ENCODE results near the gene CST2.
"Not testable (repeated sequence)": the region's sequence is repeated elsewhere in the genome, so short reads cannot be mapped to it uniquely, and the experiment has no call there.

The CST2 gene, protein sequence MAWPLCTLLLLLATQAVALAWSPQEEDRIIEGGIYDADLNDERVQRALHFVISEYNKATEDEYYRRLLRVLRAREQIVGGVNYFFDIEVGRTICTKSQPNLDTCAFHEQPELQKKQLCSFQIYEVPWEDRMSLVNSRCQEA

DNA sequence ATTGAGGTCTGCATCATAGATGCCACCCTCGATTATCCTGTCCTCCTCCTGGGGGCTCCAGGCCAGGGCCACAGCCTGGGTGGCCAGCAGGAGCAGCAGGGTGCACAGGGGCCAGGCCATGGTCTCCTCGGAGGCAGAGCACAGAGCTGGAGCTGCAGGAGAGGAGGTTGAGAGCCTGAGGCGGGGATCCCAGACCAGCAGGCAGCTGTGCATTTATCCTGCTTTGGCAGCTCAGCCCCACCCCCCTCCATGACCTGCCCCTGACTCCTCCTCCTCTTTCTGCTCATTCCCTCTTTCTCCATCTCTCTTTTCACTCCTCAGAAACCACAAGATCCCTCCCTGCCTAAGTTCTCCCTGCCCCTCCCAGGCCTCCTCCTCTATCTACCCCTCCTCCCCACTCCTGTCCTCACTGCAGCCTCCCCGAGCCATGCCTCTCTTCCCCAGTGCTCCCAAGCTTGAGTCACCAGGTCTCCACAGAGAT, at the start of gene CST2:
TSS of gene CST2 (minus strand) at position 189 of the 481 bp plus-strand sequence. CDS start at position 120, 69 bp downstream.
- no peak for DNase-seq

DNA sequence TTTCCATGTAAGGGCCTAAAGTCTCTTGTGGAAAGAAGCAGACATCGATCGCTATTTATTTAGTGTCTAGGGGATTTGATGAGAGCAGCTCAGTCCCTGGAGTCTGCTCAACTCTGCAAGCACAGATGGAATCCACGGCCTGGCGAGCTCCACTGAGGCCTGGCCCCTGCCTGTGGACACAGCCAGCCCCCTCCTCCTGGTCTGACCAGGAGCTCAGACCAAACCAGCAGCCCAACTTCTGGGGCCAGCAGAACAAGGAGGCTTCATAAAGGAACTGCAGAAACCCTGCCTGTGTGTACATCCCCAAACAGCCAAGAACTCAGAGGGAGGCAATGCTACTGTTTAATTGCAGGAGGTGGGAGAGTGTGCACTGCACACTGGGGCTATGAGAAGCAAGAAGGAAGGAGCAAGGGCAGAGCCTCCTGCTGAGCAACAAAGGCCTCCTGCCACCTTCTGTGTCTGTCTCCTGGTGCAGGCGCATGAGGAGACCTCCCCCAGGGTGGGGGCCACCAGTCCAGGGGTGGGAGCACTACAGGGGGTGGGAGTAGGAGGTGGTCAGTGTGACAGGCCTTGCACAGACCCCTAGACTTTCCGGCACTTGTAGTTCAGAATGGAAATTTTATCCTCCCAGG, 49.2 kb upstream of the CST2 start:
- DNase-seq = no peak

DNA sequence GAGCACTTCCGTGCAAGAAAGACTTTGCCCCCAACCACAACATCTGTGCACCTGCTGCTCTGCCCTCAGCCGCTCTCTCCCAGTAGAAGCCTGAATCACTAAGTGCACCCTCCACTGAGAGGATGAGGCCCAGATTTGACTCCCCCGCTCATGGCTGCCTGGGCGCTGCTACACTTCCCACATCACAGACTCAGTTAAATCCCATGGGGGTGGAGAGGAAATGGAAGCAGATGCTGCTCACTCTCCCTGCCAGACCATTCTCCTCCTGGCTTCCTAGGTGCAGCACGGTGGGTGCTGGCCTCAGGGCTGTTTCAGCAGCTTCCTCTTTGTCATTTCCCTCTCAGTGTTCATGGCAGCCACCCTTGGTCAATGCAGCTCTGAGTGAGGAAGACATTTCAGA, 48.2 kb upstream of the CST2 start:
- no peak for DNase-seq

DNA sequence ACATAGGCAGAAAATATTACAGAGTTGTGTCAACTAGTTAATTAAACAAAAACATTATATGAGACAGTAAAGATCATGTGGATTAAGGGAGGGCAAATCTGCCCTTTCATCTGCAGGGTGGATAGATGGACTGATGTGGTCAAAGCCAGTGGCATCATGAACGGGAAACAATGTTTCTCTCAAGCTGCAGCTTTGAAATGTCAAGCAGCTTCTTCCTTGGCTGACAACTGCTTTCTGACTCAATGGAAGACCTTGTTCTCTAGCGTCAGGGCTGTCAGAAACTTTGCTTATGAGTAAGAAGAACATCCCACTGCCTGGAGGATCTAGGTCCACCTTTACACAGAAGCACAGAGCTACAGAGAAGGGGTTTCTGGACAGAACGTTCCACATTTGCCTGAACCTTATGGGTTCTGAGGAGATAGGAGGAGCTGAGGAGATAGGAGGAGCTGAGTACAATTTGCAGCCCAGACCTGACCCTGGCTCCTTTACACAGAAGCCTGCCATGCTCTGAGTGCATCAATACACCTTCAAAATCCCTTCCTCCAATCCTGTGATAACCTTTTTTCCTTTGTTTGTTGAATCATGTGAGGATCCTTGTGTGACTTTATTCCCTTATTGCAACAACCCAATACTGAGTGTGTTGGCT, 47.0 kb upstream of the CST2 start:
- no peak for DNase-seq

DNA sequence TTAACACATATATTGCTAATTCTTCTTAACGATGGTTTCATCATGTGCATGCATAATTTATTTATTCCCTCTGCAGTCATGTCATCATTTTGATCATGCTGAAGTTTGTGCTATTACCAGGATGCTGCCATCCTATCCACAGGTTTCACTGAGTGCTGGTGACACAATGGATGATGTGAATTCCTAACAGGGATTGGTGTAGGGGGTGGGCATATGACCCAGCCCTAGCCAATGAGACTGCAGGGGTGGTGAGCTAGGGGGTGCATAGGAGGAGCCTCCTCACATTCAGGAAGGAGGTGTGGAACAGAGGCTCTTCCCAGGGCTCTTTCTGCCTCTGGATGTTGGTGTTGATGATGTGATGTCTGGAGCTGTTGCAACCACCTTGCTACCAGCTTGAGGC, 45.5 kb upstream of the CST2 start:
- DNase-seq = no peak

DNA sequence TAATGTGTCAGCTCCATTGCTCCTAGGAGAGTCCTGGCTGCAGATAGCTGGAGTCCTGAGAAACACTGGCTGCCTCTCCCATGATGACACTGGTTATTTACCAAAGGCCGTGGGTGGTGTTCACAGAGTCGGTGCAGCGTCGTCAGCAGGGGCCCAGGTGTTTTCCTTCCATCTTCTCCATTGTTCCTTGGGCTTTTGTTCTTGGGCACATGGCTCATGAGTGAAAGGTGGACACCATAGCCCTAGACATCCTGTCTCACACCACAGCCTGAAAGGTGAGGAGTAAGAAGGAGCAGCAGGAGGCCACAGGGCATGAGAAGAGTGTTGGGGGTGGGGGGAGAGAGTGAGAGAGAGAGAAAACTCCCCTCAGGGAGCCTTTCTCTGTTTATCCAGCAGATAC, 43.9 kb upstream of the CST2 start:
- DNase-seq = no peak

DNA sequence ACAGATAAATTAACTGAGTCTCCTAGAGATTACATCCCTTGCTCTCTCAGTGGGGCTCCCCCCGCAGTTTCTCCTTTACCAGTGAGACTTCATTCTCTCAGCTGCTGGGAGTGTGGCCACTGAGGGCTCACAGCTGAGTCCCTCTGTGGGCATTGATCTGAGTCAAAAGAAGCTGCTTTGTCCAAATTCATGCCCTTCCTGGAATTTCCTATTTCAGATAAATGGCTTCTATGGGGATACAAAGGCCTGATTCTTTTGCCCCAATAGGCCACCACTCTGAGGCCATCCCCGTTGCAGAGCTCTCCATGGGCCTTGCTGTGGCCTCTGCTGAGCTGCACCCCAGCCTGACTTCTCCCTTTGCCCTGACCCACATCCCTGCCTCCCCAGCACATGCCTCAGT, 43.0 kb upstream of the CST2 start:
- DNase-seq = no peak

DNA sequence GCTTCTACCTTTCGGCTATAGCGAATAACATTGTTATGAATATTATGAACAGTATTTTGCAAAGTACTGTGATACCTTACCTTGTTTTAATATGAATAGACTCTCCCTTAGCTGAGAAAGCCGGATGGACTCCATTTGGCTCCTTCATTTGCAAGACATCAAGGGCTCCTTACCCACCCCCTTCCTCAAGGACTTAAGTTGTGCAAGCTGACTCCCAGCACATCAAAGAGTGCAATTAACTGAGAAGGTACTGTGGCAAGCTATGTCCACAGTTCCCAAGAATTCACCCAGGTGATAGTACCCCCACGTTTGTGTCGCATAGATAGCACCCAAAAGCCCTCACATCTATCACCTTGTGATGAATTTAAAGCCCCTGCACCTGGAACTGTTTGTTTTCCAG, 41.8 kb upstream of the CST2 start:
- no peak for DNase-seq

DNA sequence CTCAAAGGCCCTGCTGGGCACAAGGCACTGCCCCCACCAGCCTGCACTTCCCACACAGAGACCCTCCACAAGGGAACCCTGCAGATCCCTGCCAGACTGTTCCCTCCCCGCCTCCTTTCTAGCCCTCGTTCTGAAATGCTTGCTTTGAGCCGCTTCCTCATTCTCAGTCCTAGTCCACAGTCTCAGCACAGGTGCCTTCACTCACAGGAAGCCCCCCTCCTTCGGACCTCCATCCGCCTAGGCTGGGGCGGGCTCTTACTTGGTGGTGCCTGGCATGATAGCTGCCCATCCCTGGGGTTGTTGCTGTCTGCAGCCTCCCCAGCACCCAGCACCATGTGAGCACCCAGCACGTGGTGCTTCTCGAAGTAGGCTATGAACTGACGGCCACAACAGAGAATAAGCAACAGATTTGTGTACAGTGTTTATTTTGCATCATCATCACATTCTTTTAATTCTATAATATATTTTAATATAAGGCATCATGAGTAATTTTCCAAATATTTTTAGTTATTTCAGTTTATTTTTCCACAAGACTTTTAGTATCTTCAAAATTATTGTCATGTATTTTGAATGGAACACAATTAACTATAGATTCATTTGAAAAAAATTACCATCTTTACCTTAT, 40.7 kb upstream of the CST2 start:
- DNase-seq = no peak

DNA sequence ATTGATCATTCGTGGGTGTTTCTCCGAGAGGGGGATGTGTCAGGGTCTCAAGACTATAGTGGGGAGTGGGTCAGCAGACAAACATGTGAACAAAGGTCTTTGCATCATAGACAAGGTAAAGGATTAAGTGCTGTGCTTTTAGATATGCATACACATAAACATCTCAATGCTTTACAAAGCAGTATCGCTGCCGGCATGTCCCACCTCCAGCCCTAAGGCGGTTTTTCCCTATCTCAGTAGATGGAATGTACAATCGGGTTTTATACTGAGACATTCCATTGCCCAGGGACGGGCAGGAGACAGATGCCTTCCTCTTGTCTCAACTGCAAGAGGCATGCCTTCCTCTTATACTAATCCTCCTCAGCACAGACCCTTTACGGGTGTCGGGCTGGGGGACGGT, 34.2 kb upstream of the CST2 start:
- not testable (repeated sequence) for DNase-seq

DNA sequence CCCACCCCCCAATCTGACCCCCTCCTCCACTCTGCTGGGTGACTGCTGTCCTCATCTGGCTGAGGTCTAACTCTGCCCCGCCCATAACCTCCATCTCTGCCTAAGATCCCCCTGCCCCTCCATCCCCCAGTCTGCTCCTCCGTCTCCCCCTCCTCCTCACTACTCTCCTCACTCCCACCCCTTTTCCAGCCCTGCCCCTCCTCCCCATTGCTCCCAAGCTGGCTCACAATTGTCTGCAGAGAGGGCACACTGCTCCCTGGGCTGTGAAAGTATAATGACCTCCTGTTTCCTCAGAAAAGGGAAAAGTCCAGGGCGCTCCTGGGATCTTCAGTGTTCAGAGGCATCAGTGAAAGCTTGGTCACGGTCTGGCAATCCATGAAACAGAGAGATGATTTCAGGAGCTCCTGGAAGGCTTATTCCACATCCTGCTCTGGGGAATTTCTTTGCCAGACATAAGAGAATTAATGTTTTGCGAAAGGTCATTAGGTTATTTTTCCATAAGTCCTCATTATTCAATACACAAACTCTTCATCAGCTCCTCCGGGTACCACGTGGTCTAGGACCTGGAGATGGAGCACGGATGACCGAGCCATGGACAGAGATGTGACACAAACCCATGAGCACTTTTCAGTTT, 31.6 kb upstream of the CST2 start:
- no peak for DNase-seq

DNA sequence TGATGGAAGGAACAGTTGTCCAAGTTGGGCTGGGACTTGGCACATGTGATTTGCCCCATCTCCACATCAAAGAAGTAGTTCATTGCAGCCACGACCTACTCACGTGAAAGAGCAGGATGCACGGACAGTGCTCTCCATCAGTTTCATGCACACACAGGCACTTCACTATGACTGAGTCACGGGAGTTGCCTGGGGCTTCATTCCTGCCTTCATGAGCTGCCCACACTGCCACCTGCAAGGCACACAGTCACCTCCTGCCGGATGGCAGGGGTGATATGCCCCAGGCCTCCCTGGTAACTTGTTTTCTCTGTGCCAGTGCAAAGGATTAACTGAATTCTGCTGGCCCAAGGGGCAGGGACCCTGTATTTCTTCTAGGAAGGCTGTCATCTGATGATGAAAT, 30.2 kb upstream of the CST2 start:
- DNase-seq = no peak

DNA sequence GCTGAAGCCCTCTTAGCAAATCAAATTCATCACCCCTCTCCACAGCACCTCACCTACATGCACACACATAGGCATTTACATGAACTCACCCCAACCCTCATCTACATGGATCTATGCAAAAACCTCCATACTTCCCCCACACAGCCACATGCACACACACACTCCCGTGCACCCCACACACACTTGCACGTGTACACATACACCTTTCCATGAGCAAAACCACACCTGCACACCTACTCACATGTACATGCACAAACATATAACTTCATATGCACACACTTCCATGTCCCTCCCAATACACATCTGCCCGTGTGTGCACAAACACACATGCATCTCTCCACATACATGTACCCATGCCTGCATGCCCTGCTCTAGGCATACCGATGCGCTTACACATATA, 29.7 kb upstream of the CST2 start:
- DNase-seq = no peak

DNA sequence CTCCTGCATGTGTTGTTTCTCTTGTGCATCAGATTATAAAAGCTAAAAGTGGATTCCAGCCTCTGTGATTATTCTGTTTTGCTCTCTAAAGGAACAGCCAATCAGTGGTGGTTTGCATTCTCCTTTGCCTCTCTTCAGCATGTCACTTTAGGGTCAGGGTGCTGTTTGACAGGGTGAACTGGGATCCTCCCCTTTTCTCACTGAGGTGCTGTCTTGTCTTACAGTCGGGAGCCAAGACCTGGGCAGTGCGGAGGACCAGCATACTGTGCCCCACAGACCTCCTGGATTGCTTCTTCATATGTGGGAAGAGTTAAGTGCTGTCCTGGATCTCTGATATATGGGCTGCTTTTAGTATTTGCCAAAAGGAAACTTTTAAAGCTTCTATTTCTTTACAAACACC, 15.2 kb upstream of the CST2 start:
- no peak for DNase-seq

DNA sequence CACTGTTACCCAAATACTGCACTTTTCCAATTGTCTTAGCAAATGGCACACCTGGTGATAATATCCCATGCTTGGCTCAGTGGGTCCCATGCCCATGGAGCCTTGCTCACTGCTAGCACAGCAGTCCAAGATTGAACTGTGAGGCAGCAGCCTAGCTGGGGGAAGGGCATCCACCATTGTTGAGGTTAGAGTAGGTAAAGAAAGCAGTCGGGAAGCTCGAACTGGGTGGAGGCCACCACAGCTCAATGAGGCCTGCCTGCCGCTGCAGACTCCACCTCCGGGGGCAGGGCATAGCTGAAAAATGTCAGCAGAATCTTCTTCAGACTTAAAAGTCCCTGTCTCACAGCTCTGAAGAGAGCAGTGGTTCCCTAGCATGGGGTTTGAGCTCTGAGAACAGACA, 9.2 kb upstream of the CST2 start:
- DNase-seq = no peak

DNA sequence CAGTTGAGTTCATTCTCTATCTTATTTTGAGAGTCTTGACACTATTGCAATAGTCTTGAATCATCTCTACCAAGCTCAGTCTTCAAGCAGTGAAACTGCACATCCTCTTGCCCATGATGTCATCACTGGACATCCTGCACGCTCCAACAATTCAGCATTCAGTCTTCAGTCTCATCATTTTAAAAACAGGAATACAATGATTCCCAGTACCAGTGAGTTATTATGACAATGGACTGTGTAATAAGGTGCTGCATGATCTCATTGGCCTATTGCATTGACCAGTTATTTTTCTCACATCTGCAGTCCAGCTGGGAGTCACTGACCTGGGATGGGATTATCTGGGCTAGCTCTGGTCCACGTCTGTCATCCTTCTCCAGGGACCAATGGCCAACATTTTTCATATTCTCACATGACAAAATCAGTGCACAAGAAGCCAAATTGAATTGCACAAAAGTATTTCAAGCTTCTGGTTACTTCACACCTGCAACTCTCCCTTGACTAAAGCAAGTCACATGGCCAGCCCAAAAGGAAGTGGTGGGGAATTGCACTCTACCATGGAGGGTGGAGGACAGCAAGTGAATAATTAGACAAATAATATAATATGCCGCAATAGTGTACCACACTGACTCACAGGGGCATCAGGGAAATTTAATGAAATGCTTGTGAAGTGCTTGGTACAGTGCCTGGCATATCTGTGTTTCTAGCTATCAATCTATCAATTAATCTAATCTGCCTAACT, 6.4 kb upstream of the CST2 start:
- DNase-seq = no peak

DNA sequence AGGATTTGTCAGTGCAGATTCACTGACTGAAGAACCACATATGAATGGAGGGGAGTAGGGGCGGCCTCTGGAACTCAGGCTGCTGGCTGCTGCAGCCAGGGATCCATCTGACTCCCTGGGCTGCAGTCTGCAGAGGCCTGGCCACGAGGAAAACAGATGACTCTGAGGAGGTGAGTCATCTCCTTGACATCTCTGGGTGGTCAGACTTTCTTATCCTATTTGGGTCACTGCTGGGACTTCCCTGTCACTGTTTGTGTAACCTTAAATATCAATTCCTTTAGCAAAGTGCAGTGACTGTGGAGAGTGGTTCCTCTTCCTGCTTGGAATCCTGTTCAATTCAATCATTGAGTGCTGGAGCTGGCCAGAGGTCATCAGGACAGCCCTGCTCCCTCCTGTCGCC, 5.4 kb upstream of the CST2 start:
- DNase-seq = not testable (repeated sequence)

DNA sequence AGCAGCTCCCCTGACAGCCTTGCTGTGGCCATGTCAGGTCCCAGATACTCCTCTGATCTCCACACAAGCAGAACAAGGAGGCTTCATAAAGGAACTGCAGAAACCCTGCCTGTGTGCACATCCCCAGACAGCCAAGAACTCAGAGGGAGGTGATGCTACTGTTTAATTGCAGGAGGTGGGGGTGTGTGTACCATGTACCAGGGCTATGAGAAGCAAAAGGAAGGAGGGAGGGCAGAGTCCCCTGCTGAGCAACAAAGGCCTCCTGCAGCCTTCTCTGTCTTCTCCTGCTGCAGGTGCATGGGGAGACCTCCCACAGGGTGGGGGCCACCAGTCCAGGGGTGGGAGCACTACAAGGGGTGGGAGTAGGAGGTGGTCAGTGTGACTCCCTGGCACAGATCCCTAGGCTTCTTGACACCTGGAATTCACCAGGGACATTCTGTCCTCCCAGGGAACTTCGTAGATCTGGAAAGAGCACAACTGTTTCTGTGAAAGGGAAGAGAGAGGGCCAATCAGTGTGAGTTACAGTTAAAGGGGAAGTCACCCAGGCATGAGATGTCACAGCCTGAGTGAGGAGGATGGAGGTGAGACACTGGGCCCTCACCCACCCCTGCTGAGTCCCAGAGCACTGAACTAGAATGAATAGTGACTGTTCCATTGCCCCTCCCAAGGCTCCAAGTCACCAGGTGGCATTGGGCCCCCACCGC, 2.8 kb downstream of the CST2 start:
- DNase-seq = no peak

DNA sequence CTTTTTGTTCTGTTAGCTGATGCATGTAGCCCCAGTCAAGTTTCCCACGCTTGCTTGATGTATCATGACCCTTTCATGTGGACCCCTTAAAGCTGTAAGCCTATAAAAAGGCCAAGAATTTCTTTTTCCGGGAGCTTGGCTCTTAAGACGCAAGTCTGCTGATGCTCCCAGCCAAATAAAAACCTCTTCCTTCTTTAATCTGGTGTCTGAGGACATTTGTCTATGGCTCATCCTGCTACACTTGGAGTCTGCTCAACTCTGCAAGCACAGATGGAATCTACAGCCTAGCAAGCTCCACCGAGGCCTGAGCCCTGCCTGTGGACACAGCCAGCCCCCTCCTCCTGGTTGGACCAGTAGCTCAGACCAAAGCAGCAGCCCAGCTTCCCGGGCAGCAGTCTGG, 3.4 kb downstream of the CST2 start:
- DNase-seq = no peak

DNA sequence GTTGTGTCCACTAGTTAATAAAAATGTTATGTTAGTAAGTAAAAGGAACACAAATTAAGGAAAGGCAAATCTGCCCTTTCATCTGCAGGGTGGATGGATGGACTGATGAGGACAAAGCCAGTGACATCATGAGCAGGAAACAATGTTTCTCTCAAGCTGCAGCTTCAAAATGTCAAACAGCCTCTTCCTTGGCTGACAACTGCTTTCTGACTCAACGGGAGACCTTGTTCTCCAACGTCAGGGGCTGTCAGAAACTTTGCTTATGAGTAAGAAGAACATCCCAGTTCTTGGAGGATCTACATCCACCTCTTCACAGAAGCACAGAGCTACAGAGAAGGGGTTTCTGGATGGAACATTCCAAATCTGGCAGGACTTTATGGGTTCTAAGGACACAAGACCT, 6.0 kb downstream of the CST2 start:
- DNase-seq = no peak

DNA sequence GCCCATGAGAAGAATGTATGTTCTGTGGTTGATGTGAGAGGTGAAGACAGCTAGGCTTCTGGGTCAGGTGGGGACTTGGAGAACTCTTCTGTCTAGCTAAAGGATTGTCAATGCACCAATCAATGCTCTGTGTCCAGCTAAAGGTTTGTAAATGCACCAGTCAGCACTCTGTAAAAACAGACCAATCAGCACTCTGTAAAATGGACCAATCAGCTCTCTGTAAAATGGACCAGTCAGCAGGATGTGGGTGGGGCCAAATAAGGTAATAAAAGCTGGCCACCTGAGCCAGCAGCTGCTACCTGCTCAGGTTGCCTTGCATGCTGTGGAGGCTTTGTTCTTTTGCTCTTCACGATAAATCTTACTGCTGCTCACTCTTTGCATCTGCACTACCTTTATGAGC, 15.0 kb downstream of the CST2 start:
- DNase-seq = not testable (repeated sequence)

DNA sequence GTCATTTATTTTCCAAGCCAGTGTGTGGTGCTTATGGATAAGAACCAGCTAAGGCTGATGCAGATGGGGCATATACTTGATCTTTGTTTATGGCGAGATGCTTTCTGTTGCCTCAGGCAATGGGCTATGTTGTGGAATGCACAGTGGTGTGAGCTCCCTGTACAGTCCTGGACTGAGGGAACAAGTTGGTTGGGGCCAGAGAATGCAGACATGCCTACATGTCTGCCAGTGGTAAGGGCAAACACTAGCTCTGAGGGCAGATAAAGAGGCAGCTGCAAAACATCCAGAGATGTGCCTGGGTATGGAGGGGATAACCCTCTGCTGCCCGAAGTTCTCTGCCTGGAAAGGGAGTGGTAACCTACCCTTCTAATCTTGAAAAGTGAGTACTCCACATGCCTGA, 16.2 kb downstream of the CST2 start:
- DNase-seq = not testable (repeated sequence)
